Measurements from ENCODE around the gene FBXL13. TPM values are rescaled to one million over a fixed set of nuclear protein-coding genes. Genes with fewer than 3 reads are reported as not detected.

FBXL13 gene
- total RNA-seq, 1 donor from 2014 or later = 3.0 TPM

DNA sequence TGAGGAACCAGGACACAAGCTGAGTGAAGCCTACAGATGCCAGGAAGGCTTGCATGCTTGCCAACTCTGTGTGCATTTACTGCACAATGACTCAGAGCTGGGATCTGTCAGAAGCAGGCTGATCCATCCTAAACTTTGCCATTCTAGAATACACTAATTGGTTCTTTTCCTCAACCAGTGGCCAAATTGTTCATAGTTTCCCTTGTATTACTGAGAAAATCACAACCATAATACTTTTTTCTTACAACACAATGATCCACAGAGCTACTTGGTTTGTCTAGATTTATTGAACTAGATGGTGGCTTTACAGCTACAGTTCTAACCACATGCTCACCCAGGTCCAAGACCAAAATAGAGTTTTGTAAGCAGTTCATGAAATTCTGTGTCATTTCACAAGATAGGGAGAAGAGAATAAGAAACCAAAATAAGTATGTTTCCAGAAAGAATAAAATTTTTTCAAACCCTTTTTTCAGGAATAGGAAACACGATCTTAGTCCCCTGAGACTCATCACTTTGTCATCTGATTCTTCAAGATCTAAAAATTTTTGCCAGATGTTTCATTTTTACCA lies 182.8 kb downstream of the FBXL13 start:
- intact Hi-C loops (cut with DNase I) = no loop called here
- Histone ChIP-seq H3K27me3 (no peaks in the 10 kb centered on the region), H3K4me1 (peaks cover 25% of the 10 kb centered on the region), H3K4me3 (no peak overlapping the region), H3K27ac (no peak overlapping the region), H3K9me3 (no peaks in the 10 kb centered on the region), H3K36me3 (no peaks in the 10 kb centered on the region)
- TF ChIP-seq, protein P1, sequence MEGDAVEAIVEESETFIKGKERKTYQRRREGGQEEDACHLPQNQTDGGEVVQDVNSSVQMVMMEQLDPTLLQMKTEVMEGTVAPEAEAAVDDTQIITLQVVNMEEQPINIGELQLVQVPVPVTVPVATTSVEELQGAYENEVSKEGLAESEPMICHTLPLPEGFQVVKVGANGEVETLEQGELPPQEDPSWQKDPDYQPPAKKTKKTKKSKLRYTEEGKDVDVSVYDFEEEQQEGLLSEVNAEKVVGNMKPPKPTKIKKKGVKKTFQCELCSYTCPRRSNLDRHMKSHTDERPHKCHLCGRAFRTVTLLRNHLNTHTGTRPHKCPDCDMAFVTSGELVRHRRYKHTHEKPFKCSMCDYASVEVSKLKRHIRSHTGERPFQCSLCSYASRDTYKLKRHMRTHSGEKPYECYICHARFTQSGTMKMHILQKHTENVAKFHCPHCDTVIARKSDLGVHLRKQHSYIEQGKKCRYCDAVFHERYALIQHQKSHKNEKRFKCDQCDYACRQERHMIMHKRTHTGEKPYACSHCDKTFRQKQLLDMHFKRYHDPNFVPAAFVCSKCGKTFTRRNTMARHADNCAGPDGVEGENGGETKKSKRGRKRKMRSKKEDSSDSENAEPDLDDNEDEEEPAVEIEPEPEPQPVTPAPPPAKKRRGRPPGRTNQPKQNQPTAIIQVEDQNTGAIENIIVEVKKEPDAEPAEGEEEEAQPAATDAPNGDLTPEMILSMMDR (IDR thresholded peaks at IDR 0.05) = no peak
- ATAC-seq (no peak), DNase-seq (no peak)

DNA sequence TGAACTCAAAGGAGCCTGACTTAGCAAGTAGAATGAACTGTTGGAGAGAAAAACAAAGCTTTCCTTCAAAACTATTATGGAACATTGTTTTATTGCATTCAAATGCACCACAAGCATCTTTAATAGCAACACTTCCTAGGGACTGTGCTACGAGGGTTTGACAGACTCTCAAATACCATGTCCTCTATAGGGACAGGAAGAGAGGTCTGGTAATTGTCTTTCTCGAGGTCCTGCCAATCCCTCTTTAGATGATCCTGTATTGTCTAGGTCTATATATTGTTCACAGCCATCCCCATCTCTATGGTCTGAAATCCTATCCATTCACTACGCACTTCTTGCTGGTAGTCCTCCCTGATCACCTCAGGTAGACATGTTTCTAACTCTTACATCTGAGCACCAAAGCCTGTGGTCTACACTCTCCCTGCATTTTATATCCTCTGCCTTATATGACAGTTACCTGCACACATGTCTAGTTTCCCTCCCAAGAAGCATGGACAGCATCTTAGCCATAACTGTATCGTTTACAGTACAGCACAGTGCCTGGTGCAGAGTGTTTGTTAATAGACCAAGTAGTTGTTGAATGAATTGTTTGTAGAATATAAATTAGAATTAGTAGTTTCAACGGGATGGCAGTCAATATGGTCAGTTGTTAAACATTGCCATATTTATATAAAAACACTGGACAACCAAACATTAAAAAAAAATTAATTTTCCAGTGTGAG lies 183.5 kb downstream of the FBXL13 start:
- intact Hi-C loops (cut with DNase I) = no loop called here
- DNase-seq (no peak), ATAC-seq (no peak)
- no peaks in the 10 kb centered on the region for H3K9me3 ChIP-seq
- no peak overlapping the region for H3K4me3 ChIP-seq
- no peak overlapping the region for H3K27ac ChIP-seq
- TF ChIP-seq, protein P1 (IDR thresholded peaks at IDR 0.05) = no peak
- no peaks in the 10 kb centered on the region for H3K36me3 ChIP-seq
- no peaks in the 10 kb centered on the region for H3K27me3 ChIP-seq
- H3K4me1 ChIP-seq = peaks cover 25% of the 10 kb centered on the region

DNA sequence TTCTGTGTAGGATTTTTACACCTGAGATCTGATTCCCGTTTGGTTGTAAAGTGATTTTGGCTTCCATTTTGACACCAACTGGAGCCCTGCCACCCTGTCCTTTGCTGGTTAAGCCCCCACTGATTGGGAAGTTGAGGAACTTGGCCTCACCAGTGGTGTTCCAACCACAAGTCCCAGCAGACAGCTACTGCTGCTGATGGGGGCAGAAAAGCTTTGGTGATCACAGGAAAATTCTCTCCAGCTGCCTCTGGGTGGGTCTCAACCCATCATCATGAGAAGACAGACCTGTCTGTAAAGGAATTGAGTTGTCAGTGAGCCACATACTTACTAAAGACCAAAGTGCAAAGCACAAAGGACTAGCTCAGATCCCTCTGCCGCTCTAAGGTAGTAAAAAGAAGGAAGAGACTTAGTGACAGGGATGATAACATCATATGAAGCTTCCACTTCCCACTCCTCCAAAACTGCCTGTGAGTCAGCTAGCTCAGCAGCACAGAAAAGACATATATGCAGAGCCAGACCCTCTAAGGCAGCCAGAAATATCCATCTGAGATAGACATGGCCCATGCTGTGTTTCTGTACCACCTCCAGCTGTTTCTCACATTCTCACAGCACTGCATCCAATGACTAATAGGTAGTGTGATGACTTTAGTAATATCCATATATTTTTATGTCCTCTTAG lies 184.2 kb downstream of the FBXL13 start:
- ATAC-seq (peak; percentile 48), DNase-seq (no peak)
- Histone ChIP-seq H3K4me3 (no peak overlapping the region), H3K27ac (no peak overlapping the region), H3K4me1 (peaks cover 25% of the 10 kb centered on the region), H3K27me3 (no peaks in the 10 kb centered on the region), H3K9me3 (no peaks in the 10 kb centered on the region), H3K36me3 (no peaks in the 10 kb centered on the region)
- TF ChIP-seq, protein P1 (IDR thresholded peaks at IDR 0.05) = no peak
- intact Hi-C loops (cut with DNase I) = no loop called here

DNA sequence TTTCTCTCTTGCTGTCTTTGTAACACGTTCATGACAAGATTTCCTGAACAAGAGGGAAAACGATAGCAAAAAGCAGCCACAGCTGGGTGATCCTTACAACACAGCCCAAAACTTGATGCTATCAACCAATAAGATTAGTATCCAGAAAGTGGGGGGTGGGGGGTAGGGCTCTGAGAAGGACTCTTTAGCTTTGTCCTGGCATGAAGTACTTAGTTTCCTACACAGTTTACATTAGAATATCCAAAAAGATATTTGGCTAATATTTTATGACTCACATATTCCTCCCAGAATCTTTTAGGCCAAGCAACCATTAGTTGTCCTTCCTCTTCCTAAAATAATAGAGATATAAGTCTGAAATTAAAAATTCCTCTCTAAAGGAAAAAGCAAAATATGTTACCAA lies 184.7 kb downstream of the FBXL13 start:
- no peaks in the 10 kb centered on the region for H3K27me3 ChIP-seq
- H3K4me1 ChIP-seq = peaks cover 25% of the 10 kb centered on the region
- no peak overlapping the region for H3K27ac ChIP-seq
- TF ChIP-seq, protein P1 (IDR thresholded peaks at IDR 0.05) = no peak
- H3K9me3 ChIP-seq = no peaks in the 10 kb centered on the region
- DNase-seq = no peak
- H3K36me3 ChIP-seq = no peaks in the 10 kb centered on the region
- intact Hi-C loops (cut with DNase I) = no loop called here
- no peak for ATAC-seq
- no peak overlapping the region for H3K4me3 ChIP-seq

DNA sequence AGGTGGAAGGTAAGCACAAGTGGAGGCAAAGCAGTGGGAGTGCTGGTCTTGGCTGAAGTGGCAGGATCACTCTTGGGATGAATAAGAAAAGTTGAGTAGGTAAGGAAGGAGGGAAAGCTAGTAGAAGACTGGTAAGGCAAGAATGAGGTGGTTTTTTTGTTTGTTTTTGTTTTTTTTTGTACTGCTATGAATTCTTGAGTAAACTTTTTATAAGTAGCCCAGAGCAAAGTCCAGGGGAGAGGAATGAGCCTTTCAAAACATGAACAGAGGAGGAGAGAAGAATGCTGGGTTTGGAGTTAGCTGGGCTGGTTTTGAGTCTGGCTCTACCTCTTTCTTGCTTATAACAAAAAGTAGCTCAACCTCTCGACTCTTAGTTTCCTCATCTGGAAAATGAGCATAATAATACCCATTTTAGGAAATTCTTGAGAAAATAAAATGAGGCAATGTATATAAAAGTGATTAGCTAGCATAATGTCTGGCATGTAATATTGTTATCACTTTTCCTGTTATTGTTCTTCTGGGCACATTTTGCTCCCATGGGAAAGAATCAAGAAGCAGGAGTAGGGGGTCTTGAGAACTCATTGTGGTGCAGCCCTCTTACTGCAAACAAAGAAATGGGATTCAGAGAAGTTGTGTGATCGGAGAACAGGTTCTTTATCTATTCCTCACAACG lies 185.9 kb downstream of the FBXL13 start:
- Histone ChIP-seq H3K9me3 (no peaks in the 10 kb centered on the region), H3K4me3 (no peak overlapping the region), H3K36me3 (no peaks in the 10 kb centered on the region), H3K4me1 (peaks cover 25% of the 10 kb centered on the region), H3K27me3 (no peaks in the 10 kb centered on the region), H3K27ac (no peak overlapping the region)
- ATAC-seq (no peak), DNase-seq (no peak)
- TF ChIP-seq, protein P1 (IDR thresholded peaks at IDR 0.05) = no peak
- intact Hi-C loops (cut with DNase I) = no loop called here
